PC-3 (cell line): Measurements from ENCODE around the gene TPRA1.
"Not testable (repeated sequence)": the region's sequence is repeated elsewhere in the genome, so short reads cannot be mapped to it uniquely, and the experiment has no call there.

ENCODE experiments used
- EZH2phosphoT487 ChIP-seq: fragments of 300-600 bp; sonication (generic); IDR thresholded peaks from 2 replicates; pipeline ENCODE4 v1.6.1; 2018; ENCODE audit warnings: mild to moderate bottlenecking, antibody characterized with exemption, low read length, borderline replicate concordance
- TF ChIP-seq, protein P1 (sequence below): fragments of 300-600 bp; sonication (generic); conservative IDR thresholded peaks from 2 replicates; pipeline ENCODE4 v1.5.1; 2017; ENCODE audit warnings: antibody characterized with exemption, low read depth, mild to moderate bottlenecking, low read length

DNA sequence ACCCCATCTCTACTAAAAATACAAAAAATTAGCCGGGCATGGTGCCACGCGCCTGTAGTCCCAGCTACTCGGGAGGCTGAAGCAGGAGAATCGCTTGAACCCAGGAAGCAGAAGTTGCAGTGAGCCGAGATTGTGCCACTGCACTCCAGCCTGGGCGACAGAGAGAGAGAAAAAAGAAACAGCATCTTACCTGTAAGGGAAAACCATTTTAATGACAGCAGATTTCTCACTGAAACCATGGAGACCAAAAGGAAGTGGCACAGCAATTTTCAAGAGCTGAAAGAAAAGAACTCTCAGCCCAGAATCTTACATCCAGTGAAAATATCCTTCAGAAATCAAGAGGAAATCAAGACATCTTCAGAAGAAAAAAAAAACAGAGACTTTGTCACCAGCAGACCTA, 59.7 kb downstream of the TPRA1 start:
- TF ChIP-seq, protein P1, sequence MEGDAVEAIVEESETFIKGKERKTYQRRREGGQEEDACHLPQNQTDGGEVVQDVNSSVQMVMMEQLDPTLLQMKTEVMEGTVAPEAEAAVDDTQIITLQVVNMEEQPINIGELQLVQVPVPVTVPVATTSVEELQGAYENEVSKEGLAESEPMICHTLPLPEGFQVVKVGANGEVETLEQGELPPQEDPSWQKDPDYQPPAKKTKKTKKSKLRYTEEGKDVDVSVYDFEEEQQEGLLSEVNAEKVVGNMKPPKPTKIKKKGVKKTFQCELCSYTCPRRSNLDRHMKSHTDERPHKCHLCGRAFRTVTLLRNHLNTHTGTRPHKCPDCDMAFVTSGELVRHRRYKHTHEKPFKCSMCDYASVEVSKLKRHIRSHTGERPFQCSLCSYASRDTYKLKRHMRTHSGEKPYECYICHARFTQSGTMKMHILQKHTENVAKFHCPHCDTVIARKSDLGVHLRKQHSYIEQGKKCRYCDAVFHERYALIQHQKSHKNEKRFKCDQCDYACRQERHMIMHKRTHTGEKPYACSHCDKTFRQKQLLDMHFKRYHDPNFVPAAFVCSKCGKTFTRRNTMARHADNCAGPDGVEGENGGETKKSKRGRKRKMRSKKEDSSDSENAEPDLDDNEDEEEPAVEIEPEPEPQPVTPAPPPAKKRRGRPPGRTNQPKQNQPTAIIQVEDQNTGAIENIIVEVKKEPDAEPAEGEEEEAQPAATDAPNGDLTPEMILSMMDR: not testable (repeated sequence)
- not testable (repeated sequence) for TF ChIP-seq EZH2phosphoT487
